Endothelial cell of umbilical vein (primary cell): Measurements from ENCODE around the gene DCPS. TPM values are rescaled to one million over a fixed set of nuclear protein-coding genes. Genes with fewer than 3 reads are reported as not detected.

Experiments
- BruUV-seq: library from RNA; stranded (reverse); fragments of 400-500 nt; replicated peaks from 2 replicates; lab custom pipeline; 2021; lab: Mats Ljungman, UMichigan
- CTCF ChIA-PET: fragments of 300-600, 350-600 bp; sonication (Branson Sonifier 250); formaldehyde crosslinking; loops from one replicate; lab custom pipeline; 2021; ENCODE audit warnings: antibody characterized with exemption, inconsistent platforms; lab: Charles Lee
- POLR2A ChIA-PET: fragments of 300-600, 350-600 bp; sonication (Branson Sonifier 250); formaldehyde crosslinking; loops from one replicate; lab custom pipeline; 2021; ENCODE audit warnings: antibody characterized with exemption, inconsistent platforms; lab: Charles Lee
- DNase-seq: peaks from one replicate; pipeline ENCODE4 v3.0.0-alpha.2; 2011; ENCODE audit warnings: low read depth, low spot score
- FAIRE-seq: peaks from 2 replicates; lab custom pipeline; 2011; peaks lifted over from hg19 to GRCh38; lab: Jason Lieb, UNC
- H2AFZ ChIP-seq: 2 replicates; pipeline ENCODE4 v1.6.0; 2012; ENCODE audit warnings: low read depth, low read length, control low read depth, inconsistent platforms
- H3K27ac ChIP-seq: 2 replicates; pipeline ENCODE4 v1.5.1; 2011; ENCODE audit warnings: low read depth, mild to moderate bottlenecking, control low read depth, low read length, moderate library complexity; ENCODE audit not compliant: insufficient read depth
- H3K27me3 ChIP-seq, 2 experiments: 2 replicates each; pipeline versions ENCODE4 v1.6.0 to v1.6.1; 2011; ENCODE audit warnings: low read length in 2 of 2, mixed read lengths in 1 of 2; ENCODE audit not compliant: control insufficient read depth in 2 of 2, insufficient read depth in 2 of 2
- H3K36me3 ChIP-seq, 2 experiments: 2 replicates in 1 of 2; 3 replicates in 1 of 2; pipeline ENCODE4 v1.5.1; 2011; ENCODE audit warnings: low read length in 2 of 2, mild to moderate bottlenecking in 1 of 2, moderate library complexity in 1 of 2; ENCODE audit not compliant: control insufficient read depth in 2 of 2, insufficient read depth in 2 of 2; ENCODE audit errors: extremely low read depth in 1 of 2
- H3K4me1 ChIP-seq: 3 replicates; pipeline ENCODE4 v1.5.1; 2011; ENCODE audit warnings: mild to moderate bottlenecking, low read length; ENCODE audit not compliant: control insufficient read depth, insufficient read depth; ENCODE audit errors: extremely low read depth
- H3K4me2 ChIP-seq: 2 replicates; pipeline ENCODE4 v1.6.1; 2011; ENCODE audit warnings: low read length, control low read depth, mixed read lengths; ENCODE audit not compliant: insufficient read depth
- H3K4me3 ChIP-seq, 3 experiments: fragments of 200-600 bp in 1 of 3; sonication (generic), shearing (Covaris generic) in 1 of 3; replicated peaks in 1 of 3; 2 replicates each; pipeline ENCODE4 v1.5.1; 2011 to 2016; ENCODE audit warnings: control low read depth in 3 of 3, low read length in 3 of 3, mild to moderate bottlenecking in 2 of 3, inconsistent platforms in 1 of 3, low read depth in 1 of 3, moderate library complexity in 1 of 3; ENCODE audit not compliant: insufficient read depth in 1 of 3
- H3K79me2 ChIP-seq: 2 replicates; pipeline ENCODE4 v1.6.0; 2012; ENCODE audit warnings: low read length, inconsistent platforms; ENCODE audit not compliant: control insufficient read depth, insufficient read depth
- H3K9ac ChIP-seq: replicated peaks from 2 replicates; pipeline ENCODE3; 2011; ENCODE audit warnings: low read length, control low read depth; ENCODE audit not compliant: insufficient read depth; ENCODE audit errors: extremely low read depth
- H3K9me1 ChIP-seq: replicated peaks from 3 replicates; pipeline ENCODE4 v1.6.0; 2011; ENCODE audit warnings: mild to moderate bottlenecking, low read length; ENCODE audit not compliant: control insufficient read depth, insufficient read depth; ENCODE audit errors: extremely low read depth
- H3K9me3 ChIP-seq: replicated peaks from 2 replicates; pipeline ENCODE4 v1.5.1; 2012; ENCODE audit warnings: low read length, inconsistent platforms; ENCODE audit not compliant: control insufficient read depth, insufficient read depth
- H4K20me1 ChIP-seq: replicated peaks from 2 replicates; pipeline ENCODE3; 2011; ENCODE audit warnings: mild to moderate bottlenecking, low read length; ENCODE audit not compliant: control insufficient read depth, insufficient read depth; ENCODE audit errors: extremely low read depth
- CTCF ChIP-seq, 2 donors: IDR thresholded peaks; 1 replicate in 1 of 2; 2 replicates in 1 of 2; pipeline ENCODE4 v1.5.1; 2011; ENCODE audit warnings: low read length in 2 of 2, mild to moderate bottlenecking in 2 of 2, moderate library complexity in 2 of 2, control low read depth in 1 of 2, inconsistent platforms in 1 of 2, low read depth in 1 of 2; ENCODE audit not compliant: insufficient read depth in 1 of 2; ENCODE audit errors: extremely low read depth in 1 of 2
- EZH2 ChIP-seq: IDR thresholded peaks from 2 replicates; pipeline ENCODE4 v1.6.1; 2012; ENCODE audit warnings: borderline replicate concordance, low read depth, mild to moderate bottlenecking, moderate library complexity, low read length, inconsistent platforms; ENCODE audit not compliant: severe bottlenecking
- FOS ChIP-seq: IDR thresholded peaks from 2 replicates; pipeline ENCODE4 v1.6.1; 2011; ENCODE audit warnings: mild to moderate bottlenecking, low read length, moderate library complexity, borderline replicate concordance; ENCODE audit not compliant: insufficient read depth
- JUN ChIP-seq: IDR thresholded peaks from 2 replicates; pipeline ENCODE4 v1.6.1; 2011; ENCODE audit warnings: borderline replicate concordance, low read depth; ENCODE audit not compliant: insufficient read length, insufficient read depth
- MAX ChIP-seq: IDR thresholded peaks from 2 replicates; pipeline ENCODE4 v1.6.1; 2011; ENCODE audit not compliant: insufficient read depth, insufficient read length
- MYC ChIP-seq: IDR thresholded peaks from one replicate; pipeline ENCODE4 v1.6.1; 2011; ENCODE audit warnings: mild to moderate bottlenecking, low read depth, low read length
- POLR2A ChIP-seq: IDR thresholded peaks from 2 replicates; pipeline ENCODE4 v1.6.1; 2012; ENCODE audit warnings: low read depth, mild to moderate bottlenecking, control low read depth, low read length
- POLR2AphosphoS5 ChIP-seq: IDR thresholded peaks from 2 replicates; pipeline ENCODE4 v1.6.1; 2012; ENCODE audit warnings: low read depth, mild to moderate bottlenecking, control low read depth, low read length, moderate library complexity; ENCODE audit not compliant: insufficient read depth
- dilution Hi-C: fragments of 300-500 bp; cut with MboI; formaldehyde crosslinking; loops from one replicate; pipeline ENCODE4 v1.15.0; 2019; ENCODE audit warnings: low sequenced_read_pairs; ENCODE audit not compliant: extremely low pct_ligation_motif_present
- intact Hi-C: fragments of 100-400 bp; cut with micrococcal nuclease; formaldehyde crosslinking; loops from one replicate; pipeline ENCODE4 v1.10.0; 2022
- polyA plus RNA-seq, 4 experiments: library from polyadenylated mRNA; depleted of rRNA in 3 of 4; stranded (reverse) in 3 of 4; unstranded in 1 of 4; fragments of >200 nt; gene quantifications; 2 replicates each; pipeline versions ENCODE4 v1.2.1 to v1.2.3, GENCODE V29; 2011 to 2012; ENCODE audit warnings: missing spikeins in 1 of 4
- total RNA-seq: library from RNA; stranded (reverse); gene quantifications from 2 replicates; pipeline ENCODE4 v1.2.3, GENCODE V29; 2021

The DCPS gene
- total and polyA plus RNA-seq, 2 donors (not counting 3 experiments of a cell fraction or from before 2014, with no cell fraction given), result 19.6 to 36.0 TPM

GRCh38 chr11:126312961-126313360, 9.1 kb downstream of the DCPS start:
- Histone ChIP-seq H4K20me1 (no peaks in the 10 kb centered on the region), H3K9me1 (no peaks in the 10 kb centered on the region), H3K27me3 (no peaks in the 10 kb centered on the region), H3K27ac (no peak overlapping the region), H3K4me2 (no peak overlapping the region), H3K36me3 (no peaks in the 10 kb centered on the region), H3K9me3 (no peaks in the 10 kb centered on the region), H2AFZ (no peak overlapping the region), H3K4me3 (no peak overlapping the region), H3K79me2 (no peaks in the 10 kb centered on the region), H3K9ac (no peak overlapping the region), H3K4me1 (no peaks in the 10 kb centered on the region)
- BruUV-seq, result no TSS peak
- FAIRE-seq (no peak), DNase-seq (no peak)
- TF ChIP-seq FOS (no peak), MAX (no peak), CTCF (IDR thresholded peaks at IDR 0.05; ENCODE audit: extremely low read depth in 1 of 2, insufficient read depth in 1 of 2, low read depth in 1 of 2, low read length in 2 of 2) (no peak), POLR2A (no peak), JUN (no peak), MYC (no peak), EZH2 (no peak), POLR2AphosphoS5 (no peak)
- dilution Hi-C loops (no loop called here), intact Hi-C loops (loop anchor here (5.0 kb wide), 1 partner anchor 104 kb away; no protein-coding TSS in a partner anchor)
- ChIA-PET POLR2A (interaction anchor here (0.6 kb wide), 1 partner anchor 11 kb away, joined by 3 read pairs; no protein-coding TSS in a partner anchor), CTCF (interaction anchor here (5.1 to 10.7 kb wide), 2 partner anchors 128 to 170 kb away, joined by 64 to 437 read pairs; no protein-coding TSS in a partner anchor)
